NAMALWA (cell line): ENCODE data around the gene RCAN3.
"Not testable (repeated sequence)": the region's sequence is repeated elsewhere in the genome, so short reads cannot be mapped to it uniquely, and the experiment has no call there.

ENCODE experiments used
- DNase-seq: peaks from one replicate; pipeline ENCODE4 v3.0.0-alpha.2; 2015; ENCODE audit warnings: low spot score

RCAN3 gene

DNA sequence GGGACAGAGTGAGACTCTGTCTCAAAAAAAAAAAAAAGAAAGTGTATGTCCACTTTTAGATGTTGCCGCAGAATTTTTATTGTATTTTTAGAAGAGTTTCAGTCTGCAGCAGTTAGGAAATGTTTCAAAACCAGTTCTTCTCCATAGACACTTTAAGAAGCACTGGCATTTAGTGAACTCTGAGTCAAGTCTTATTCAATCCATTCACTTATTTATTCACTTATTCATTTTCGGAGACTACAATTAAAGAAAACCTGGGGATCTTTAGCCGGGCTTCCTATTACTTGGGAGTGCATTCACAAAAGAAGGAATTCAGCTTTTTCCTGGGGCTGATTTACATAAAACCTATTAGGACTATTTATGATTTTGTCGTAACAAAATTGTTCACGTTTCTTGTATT lies 12.3 kb downstream of the RCAN3 start:
- DNase-seq: no peak

GRCh38 chr1:24515671-24516209 lies 13.1 kb downstream of the RCAN3 start:
- not testable (repeated sequence) for DNase-seq

GRCh38 chr1:24516506-24516905 lies 13.9 kb downstream of the RCAN3 start:
- DNase-seq: no peak

DNA sequence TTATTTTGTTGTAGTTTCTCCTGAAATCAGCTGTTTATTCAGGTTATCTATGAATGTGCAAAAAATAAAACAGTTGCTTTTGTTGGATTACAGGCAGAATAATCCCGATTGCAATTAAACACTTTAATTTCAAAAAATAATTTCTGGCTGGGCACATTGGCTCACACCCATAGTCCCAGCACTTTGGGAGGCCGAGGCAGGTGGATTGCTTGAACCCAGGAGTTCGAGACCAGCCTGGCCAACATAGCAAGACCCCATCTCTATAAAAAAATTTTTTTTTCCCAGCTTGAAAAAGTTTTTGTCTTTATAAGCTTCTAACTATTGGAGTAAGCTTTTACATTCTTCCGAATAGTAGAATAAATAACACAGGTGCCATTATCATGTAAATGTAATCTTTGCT lies 15.3 kb downstream of the RCAN3 start:
- DNase-seq: no peak

GRCh38 chr1:24520282-24520681 lies 17.6 kb downstream of the RCAN3 start:
- not testable (repeated sequence) for DNase-seq

GRCh38 chr1:24525606-24526005 lies 23.0 kb downstream of the RCAN3 start:
- DNase-seq: no peak

DNA sequence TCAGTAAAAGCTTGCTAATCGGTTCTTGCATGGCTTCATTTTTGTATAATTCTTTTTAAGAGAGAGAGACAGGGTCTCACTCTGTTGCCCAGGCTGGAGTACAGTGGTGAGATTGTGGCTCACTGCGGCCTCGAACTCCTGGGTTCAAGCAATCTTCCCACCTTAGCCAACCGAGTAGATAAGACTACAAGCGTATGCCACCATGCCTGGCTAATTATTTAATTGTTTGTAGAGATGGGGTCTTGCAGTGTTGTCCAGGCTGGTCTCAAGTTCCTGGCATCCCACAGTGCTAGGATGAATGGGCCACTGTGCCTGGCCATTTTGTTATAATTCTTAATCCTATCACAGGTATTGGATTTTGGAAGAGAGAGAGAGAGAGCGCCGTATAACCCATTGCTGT lies 23.4 kb downstream of the RCAN3 start:
- no peak for DNase-seq

DNA sequence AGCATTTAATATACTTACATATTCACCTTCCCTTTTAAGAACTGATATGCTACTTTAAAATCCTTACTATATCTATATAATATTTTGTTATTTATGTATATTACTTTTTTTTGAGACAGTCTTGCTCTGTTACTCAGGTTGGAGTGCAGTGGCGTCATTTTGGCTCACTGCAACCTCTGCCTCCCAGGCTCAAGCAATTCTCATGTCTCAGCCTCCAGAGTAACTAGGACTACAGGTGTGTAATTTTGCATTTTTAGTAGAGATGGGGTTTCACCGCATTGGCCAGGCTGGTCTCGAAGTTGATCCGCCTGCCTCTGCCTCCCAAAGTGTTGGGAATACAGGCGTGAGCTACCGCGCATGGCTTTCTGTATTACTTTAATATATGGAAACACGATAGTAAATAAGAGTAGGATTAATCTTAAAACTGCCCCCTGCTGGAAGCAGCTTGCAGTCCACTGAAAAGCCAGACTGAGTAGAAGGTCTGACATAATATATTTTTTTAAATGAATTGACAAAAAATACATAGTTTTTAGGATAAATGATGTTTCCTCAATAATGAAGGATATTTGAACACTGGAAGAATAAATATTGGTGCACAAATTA lies 24.4 kb downstream of the RCAN3 start:
- DNase-seq: peak; percentile 50

DNA sequence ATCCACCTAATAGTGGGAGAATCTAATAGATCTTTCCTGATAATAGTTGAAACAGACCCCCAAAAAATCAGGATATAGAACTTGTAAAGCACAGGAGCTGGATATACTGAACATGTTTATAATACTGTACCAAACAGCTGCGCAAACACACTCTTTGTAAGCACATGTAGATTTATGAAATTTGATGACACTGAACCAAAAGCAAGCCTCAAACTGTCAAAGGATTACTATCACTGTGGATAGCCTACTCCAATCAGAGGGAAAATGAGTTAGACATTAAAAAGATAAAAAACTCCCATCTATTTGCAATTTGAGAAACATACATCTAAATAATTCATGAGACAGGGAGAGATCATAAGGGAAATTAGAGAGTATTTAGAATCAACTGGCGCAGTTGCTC lies 26.1 kb downstream of the RCAN3 start:
- no peak for DNase-seq

DNA sequence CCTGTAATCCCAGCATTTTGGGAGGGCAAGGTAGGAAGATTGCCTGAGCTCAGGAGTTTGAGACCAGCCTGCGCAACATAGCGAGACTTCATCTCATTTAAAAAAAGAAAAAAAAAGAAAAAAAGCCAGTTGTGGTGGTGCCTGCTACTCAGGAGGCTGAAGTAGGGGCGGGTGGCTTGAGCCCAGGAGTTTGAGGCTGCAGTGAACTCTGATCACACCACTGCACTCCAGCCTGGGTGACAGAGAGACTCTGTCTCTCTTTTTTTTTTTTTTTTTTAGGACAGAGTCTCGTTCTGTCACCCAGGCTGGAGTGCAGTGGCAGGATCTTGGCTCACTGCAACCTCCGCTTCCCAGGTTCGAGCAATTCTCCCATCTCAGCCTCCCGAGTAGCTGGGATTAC lies 26.7 kb downstream of the RCAN3 start:
- not testable (repeated sequence) for DNase-seq

DNA sequence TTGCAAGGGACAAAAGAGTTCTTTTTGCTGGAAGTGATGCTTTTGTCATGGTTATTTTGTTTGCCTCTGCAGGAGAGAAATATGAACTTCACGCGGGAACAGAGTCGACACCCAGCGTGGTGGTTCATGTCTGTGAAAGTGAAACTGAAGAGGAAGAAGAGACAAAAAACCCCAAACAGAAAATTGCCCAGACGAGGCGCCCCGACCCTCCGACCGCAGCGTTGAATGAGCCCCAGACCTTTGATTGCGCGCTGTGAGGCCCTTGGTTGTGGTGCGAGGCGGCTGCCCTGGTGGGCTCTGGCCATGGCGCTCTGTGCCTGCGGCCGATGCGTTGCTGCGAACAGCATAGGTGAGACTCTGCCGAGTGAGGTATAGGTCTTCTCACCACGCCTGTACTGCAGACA lies 32.4 kb downstream of the RCAN3 start:
- DNase-seq: peak; percentile 76

- DNase-seq: no peak
Measured at GRCh38 chr1:24535778-24536177, 33.1 kb downstream of the RCAN3 start.

DNA sequence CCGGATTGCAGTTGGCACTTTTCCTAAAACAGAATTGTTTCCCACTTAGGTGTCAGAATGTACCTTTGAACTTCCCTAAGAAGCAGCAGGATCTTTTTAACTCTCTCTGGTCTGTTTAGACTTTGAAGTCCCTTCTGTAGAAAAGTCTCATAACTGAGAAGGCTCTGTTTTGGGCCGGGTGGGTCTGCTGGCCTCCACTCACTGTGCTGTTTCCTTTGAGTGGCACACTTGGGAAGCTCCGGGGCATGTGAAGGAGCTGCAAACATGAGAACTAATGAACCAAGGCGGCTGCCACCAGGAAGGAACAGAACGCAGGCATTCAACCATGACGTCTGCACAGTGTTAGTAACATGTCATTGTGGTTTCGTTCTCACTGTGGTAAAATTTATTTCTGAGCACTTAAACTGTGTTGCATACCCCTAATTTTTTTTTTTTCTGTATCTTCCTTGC lies 33.8 kb downstream of the RCAN3 start:
- peak; percentile 78 for DNase-seq

DNA sequence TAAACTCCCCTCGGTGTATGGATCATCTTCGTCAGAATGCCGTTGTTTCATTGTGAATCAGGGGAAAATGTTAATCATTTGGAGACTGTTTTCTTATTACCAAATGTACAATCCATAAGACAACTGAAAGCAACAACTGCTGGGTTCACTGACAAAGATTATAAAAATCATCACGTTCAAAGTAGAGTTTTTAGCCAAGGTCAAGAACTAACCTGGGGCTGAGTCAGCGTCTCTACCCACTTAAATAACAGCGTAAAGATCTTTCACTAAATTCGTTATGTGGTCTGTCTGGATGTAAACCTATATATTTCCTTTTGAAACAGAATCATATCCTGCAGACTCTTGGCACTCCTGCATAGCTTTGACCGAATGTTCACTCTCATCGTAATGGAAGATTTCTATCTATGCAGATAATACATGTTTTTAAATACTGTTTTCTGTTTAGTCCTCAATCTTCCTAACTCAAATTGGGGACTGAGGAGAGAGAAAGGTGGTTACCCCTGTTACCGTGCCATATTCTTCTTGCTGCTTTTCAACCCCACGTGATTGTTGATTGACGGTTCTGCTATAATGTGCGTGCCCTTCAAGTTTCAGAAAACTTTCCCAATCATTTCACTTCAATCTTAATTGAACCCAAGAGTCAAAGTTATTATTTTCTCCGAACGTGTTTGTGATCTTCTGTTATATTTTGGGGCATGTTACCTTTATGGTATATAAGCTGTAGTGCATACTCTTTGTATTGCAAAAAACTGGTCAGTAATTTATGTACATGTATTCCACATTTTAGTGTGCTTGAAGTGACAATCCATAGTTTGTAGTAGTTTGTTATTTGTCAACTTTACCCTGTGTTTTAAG lies 37.6 kb downstream of the RCAN3 start:
- DNase-seq: no peak

- DNase-seq: no peak
Measured at GRCh38 chr1:24540906-24541710, 38.5 kb downstream of the RCAN3 start.

DNA sequence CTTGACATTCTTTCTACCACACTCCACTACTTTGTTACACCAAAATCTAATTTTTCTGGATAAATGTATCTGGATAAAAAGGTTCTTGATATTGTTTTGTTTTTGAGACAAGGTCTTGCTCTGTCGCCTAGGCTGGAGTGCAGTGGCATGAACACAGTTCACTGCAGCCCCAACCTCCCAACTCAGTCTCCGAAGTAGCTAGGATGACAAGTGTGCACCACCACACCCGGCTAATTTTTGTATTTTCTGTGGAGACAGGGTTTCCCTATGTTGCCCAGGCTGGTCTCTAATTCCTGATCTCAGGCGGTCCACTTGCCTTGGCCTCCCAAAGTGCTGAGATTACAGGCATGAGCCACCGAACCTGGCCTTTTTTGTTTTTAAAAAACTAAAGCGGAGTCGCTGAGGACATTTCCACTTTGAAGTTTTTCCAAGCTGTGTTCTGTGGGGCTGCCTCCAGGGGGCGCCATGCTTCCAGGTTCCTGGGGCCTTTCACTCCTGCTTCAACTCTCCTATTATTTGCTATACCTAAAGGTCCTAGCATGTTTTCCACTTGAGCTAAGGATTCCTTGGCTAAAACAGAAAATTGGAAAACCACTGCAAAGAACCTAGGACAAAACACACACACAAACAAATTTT lies 39.2 kb downstream of the RCAN3 start:
- no peak for DNase-seq

DNA sequence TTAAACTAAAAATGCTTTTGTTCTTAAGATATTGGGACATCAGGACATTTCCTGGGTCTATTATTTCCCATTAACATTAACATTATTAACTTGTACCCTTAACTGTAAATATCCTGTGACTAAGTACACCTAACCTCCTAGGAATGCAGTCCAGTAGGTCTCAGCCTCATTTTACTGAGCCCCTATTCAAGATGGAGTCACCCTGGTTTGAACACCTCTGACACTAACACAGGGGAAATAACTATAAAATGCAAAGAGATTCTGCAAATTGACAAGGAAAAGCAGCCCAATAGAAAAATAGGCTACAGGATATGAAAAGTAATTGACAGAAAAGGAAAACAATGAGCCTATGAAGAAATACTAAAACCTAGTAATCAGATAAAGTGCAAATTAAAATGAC lies 41.6 kb downstream of the RCAN3 start:
- no peak for DNase-seq

- DNase-seq: no peak
Measured at GRCh38 chr1:24545662-24546061, 43.0 kb downstream of the RCAN3 start.

DNA sequence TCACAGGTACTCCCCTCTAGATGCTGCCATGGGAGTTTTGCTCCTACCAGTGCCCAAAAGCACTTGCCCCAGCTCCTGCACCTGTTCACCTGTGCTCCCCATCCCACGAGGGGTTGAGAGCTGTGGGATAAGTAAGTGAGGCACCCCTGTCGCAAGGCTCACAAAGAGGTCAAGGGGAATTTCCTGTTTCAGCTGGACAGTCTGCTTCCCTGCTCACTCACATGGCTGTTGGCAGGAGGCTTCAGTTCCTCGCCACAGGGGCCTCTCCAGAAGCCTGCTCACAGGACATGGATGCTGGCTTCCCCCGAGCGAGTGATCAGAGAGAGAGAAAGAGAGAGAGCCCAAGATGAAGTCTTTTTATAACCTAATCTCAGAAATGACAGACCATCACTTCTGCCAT lies 44.6 kb downstream of the RCAN3 start:
- no peak for DNase-seq

DNA sequence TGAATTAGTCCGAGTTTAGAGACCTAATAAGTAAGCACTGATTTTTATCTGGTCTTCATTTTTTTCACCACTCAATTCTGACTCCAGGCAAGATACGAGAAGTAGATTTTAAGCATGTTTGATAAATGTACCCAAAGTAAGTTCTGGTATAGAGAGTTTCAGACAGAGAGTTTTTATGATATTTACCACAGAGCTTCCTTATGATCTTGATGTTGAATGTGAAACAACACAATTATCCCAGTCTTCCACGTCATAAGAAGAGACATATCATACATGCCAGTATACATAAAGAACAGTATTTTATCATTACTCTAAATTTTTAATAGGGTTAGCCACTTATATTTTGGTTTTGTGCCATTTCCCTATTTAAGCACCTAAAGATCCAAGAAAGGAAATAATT lies 45.4 kb downstream of the RCAN3 start:
- DNase-seq: no peak

GRCh38 chr1:24549210-24549609 lies 46.6 kb downstream of the RCAN3 start:
- not testable (repeated sequence) for DNase-seq
